ENCODE measurements around the gene IZUMO1R.
"Not testable (repeated sequence)": the region's sequence is repeated elsewhere in the genome, so short reads cannot be mapped to it uniquely, and the experiment has no call there.

Gene IZUMO1R

GRCh38 chr11:94326947-94327346 is 22.6 kb downstream of the IZUMO1R start:
- no peak for DNase-seq

GRCh38 chr11:94328587-94329080 is 24.3 kb downstream of the IZUMO1R start:
- DNase-seq, result no peak

- DNase-seq, result no peak
These were observed 25.1 kb downstream of the IZUMO1R start for GRCh38 chr11:94329501-94329900.

- no peak for DNase-seq
These were observed 26.4 kb downstream of the IZUMO1R start for GRCh38 chr11:94330789-94331188.

- no peak for DNase-seq
These were observed 28.4 kb downstream of the IZUMO1R start for GRCh38 chr11:94332814-94333213.

GRCh38 chr11:94336033-94336432 is 31.7 kb downstream of the IZUMO1R start:
- no peak for DNase-seq

GRCh38 chr11:94338651-94339050 is 34.3 kb downstream of the IZUMO1R start:
- no peak for DNase-seq

GRCh38 chr11:94342250-94342649 is 37.9 kb downstream of the IZUMO1R start:
- DNase-seq, result no peak

- no peak for DNase-seq
These were observed 39.1 kb downstream of the IZUMO1R start for GRCh38 chr11:94343495-94343894.

GRCh38 chr11:94346311-94346710 is 41.9 kb downstream of the IZUMO1R start:
- DNase-seq, result not testable (repeated sequence)

GRCh38 chr11:94350850-94351563 is 46.6 kb downstream of the IZUMO1R start:
- not testable (repeated sequence) for DNase-seq

Data from activated naive CD4-positive, alpha-beta T cell (primary cell).